LNCaP clone FGC (cell line): ENCODE measurements around the gene ZFTA.

Experiments
- DNase-seq: peaks from one replicate; pipeline ENCODE4 v3.0.0-alpha.2; 2011; ENCODE audit warnings: low read depth
- H3K4me3 ChIP-seq: 2 replicates; pipeline ENCODE4 v1.5.1; 2011; ENCODE audit warnings: mild to moderate bottlenecking, low read depth, low read length, control low read depth
- TF ChIP-seq, protein P1 (sequence below): IDR thresholded peaks from 2 replicates; pipeline ENCODE4 v1.5.1; 2012; ENCODE audit warnings: mild to moderate bottlenecking; ENCODE audit not compliant: control insufficient read depth, insufficient read depth; ENCODE audit errors: extremely low read depth

ZFTA gene

DNA sequence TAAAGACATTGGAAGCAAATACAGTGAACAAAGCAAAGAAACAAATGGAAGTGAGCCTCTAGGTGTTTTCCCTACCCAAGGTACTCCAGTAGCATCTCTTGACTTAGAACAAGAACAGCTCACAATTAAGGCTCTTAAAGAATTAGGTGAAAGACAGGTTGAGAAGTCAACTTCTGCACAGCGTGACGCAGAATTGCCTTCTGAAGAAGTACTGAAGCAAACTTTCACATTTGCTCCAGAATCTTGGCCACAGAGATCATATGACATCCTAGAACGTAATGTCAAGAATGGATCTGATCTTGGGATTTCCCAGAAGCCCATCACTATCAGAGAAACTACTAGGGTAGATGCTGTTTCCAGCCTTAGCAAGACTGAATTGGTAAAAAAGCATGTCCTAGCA lies 48.0 kb downstream of the ZFTA start:
- no peak for DNase-seq
- TF ChIP-seq, protein P1, sequence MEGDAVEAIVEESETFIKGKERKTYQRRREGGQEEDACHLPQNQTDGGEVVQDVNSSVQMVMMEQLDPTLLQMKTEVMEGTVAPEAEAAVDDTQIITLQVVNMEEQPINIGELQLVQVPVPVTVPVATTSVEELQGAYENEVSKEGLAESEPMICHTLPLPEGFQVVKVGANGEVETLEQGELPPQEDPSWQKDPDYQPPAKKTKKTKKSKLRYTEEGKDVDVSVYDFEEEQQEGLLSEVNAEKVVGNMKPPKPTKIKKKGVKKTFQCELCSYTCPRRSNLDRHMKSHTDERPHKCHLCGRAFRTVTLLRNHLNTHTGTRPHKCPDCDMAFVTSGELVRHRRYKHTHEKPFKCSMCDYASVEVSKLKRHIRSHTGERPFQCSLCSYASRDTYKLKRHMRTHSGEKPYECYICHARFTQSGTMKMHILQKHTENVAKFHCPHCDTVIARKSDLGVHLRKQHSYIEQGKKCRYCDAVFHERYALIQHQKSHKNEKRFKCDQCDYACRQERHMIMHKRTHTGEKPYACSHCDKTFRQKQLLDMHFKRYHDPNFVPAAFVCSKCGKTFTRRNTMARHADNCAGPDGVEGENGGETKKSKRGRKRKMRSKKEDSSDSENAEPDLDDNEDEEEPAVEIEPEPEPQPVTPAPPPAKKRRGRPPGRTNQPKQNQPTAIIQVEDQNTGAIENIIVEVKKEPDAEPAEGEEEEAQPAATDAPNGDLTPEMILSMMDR: no peak
- no peak overlapping the region for H3K4me3 ChIP-seq

DNA sequence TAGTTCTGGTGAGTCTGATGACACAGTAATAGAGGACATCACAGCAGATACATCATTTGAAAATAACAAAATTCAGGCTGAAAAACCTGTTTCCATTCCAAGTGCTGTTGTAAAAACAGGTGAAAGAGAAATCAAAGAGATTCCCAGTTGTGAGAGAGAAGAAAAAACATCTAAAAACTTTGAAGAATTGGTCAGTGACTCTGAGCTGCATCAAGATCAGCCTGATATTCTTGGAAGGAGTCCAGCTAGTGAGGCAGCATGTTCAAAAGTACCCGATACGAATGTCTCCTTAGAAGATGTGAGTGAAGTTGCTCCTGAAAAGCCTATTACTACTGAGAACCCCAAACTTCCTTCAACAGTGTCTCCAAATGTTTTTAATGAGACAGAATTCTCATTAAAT lies 48.6 kb downstream of the ZFTA start:
- no peak overlapping the region for H3K4me3 ChIP-seq
- DNase-seq: no peak
- TF ChIP-seq, protein P1: no peak

DNA sequence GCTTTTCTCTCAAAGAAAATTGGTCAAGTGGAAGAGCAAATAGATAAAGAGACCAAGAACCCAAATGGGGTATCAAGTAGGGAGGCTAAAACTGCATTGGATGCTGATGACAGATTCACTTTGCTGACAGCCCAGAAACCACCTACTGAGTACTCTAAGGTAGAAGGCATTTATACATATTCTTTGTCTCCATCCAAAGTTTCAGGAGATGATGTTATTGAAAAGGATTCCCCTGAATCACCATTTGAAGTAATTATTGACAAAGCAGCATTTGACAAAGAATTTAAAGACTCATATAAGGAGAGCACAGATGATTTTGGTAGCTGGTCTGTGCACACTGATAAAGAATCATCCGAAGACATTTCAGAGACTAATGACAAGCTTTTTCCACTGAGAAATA lies 49.6 kb downstream of the ZFTA start:
- TF ChIP-seq, protein P1: no peak
- DNase-seq: no peak
- H3K4me3 ChIP-seq: no peak overlapping the region
